ENCODE results near the gene CDK17.

GRCh38 chr12:96354326-96354725 is 45.9 kb downstream of the CDK17 start:
- no peak for TF ChIP-seq ZNF274 (IDR thresholded peaks at IDR 0.05; ENCODE audit: low read depth, low read length)
- no peak for TF ChIP-seq JUND (IDR thresholded peaks at IDR 0.05)
- TF ChIP-seq MAX (IDR thresholded peaks at IDR 0.05): no peak
- no peak for TF ChIP-seq EZH2 (IDR thresholded peaks at IDR 0.05)
- no peak for TF ChIP-seq CTCF (IDR thresholded peaks at IDR 0.05 in 2 of 3, conservative IDR thresholded peaks at IDR 0.05 in 1 of 3; ENCODE audit: borderline replicate concordance in 1 of 3, insufficient read depth in 1 of 3, low read depth in 2 of 3, low read length in 2 of 3)
- no peak for TF ChIP-seq REST (IDR thresholded peaks at IDR 0.05; ENCODE audit: low read depth)
- no peak for TF ChIP-seq ATF3 (IDR thresholded peaks at IDR 0.05)
- no peak for TF ChIP-seq SIN3A (IDR thresholded peaks at IDR 0.05; ENCODE audit: low read depth)

Measured in HCT116 (cell line).